ENCODE results near the gene MAN1A2.

DNA sequence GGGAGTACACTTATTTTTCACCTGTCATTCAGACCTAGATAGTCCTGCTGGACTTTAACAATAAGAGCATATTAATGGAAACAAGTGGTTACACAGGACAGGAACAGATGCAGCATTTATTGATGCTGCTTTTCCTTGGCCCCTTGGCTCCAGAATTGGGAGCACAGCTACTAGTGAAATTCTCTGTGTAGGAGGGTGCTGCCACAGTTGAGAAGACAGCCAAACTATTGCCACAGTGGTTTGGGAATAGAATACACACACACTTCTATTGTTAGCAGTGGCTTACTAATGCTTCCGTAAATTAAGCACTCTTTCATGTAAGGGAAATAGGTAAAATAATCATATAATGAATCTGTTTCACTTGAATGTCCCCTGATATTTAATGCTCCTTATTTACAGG, 133.3 kb downstream of the MAN1A2 start:
- TF ChIP-seq, protein P1, sequence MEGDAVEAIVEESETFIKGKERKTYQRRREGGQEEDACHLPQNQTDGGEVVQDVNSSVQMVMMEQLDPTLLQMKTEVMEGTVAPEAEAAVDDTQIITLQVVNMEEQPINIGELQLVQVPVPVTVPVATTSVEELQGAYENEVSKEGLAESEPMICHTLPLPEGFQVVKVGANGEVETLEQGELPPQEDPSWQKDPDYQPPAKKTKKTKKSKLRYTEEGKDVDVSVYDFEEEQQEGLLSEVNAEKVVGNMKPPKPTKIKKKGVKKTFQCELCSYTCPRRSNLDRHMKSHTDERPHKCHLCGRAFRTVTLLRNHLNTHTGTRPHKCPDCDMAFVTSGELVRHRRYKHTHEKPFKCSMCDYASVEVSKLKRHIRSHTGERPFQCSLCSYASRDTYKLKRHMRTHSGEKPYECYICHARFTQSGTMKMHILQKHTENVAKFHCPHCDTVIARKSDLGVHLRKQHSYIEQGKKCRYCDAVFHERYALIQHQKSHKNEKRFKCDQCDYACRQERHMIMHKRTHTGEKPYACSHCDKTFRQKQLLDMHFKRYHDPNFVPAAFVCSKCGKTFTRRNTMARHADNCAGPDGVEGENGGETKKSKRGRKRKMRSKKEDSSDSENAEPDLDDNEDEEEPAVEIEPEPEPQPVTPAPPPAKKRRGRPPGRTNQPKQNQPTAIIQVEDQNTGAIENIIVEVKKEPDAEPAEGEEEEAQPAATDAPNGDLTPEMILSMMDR (IDR thresholded peaks at IDR 0.05; ENCODE audit: low read length) = no peak
- TF ChIP-seq EZH2 (optimal IDR thresholded peaks at IDR 0.05; ENCODE audit: low read depth, low read length) = no peak
- TF ChIP-seq EZH2phosphoT487 (IDR thresholded peaks at IDR 0.05; ENCODE audit: low read length) = no peak

Measured in MM.1S (cell line).